K562 (cell line): Measurements from ENCODE around the gene COL20A1. TPM values are rescaled to one million over a fixed set of nuclear protein-coding genes. Genes with fewer than 3 reads are reported as not detected.

Experiments
- ATAC-seq: fragments of 200-7000 bp; cut with Tn5 transposase; 3 replicates; pipeline ENCODE4 v1.9.1; 2020; ENCODE audit warnings: moderate library complexity
- BruUV-seq: library from RNA; stranded (reverse); fragments of 400-500 nt; replicated peaks from 2 replicates; lab custom pipeline; 2021; lab: Mats Ljungman, UMichigan
- CTCF ChIA-PET: fragments of 300-600 bp; formaldehyde crosslinking; extraction: SDS; loops from one replicate; lab custom pipeline; 2021; ENCODE audit warnings: low intra/inter-chr PET ratio; lab: Yijun Ruan, JAX
- POLR2A ChIA-PET: fragments of 300-600, 350-650 bp; sonication (Branson Sonifier 250); formaldehyde crosslinking; extraction: SDS; loops from one replicate; lab custom pipeline; 2021; ENCODE audit warnings: antibody characterized with exemption, inconsistent platforms; lab: Yijun Ruan, JAX
- DNase-seq, 4 experiments: peaks; one replicate each; pipeline versions ENCODE4 v3.0.0 to v3.0.0-alpha.2; 2011 to 2018; ENCODE audit warnings: low spot score in 3 of 4, mixed read lengths in 3 of 4; ENCODE audit errors: extremely low read depth in 1 of 4
- FAIRE-seq: peaks from 2 replicates; lab custom pipeline; 2011; peaks lifted over from hg19 to GRCh38; lab: Jason Lieb, UNC
- H2AFZ ChIP-seq: 2 replicates; pipeline ENCODE4 v1.6.0; 2011; ENCODE audit warnings: low read depth, low read length, control low read depth, inconsistent platforms
- H3K27ac ChIP-seq: fragments of 200-600 bp; 3 replicates; pipeline ENCODE4 v1.8.0; 2011; ENCODE audit warnings: low read depth, mild to moderate bottlenecking, control low read depth, inconsistent platforms, low read length, moderate library complexity, mixed read lengths; ENCODE audit errors: extremely low read depth
- H3K27me3 ChIP-seq, 2 experiments: fragments of 300-600 bp in 1 of 2; 2 replicates in 1 of 2; 3 replicates in 1 of 2; pipeline versions ENCODE4 v1.6.0 to v1.8.0; 2011; ENCODE audit warnings: inconsistent platforms in 2 of 2, low read length in 2 of 2, mild to moderate bottlenecking in 1 of 2, mixed read lengths in 1 of 2, moderate library complexity in 1 of 2; ENCODE audit not compliant: control insufficient read depth in 2 of 2, insufficient read depth in 2 of 2
- H3K36me3 ChIP-seq: fragments of 300-600 bp; 3 replicates; pipeline ENCODE4 v1.8.0; 2011; ENCODE audit warnings: mild to moderate bottlenecking, low read length, inconsistent platforms; ENCODE audit not compliant: control insufficient read depth, insufficient read depth
- H3K4me1 ChIP-seq, 2 experiments: fragments of 200-600 bp in 1 of 2; replicated peaks in 1 of 2; 2 replicates in 1 of 2; 3 replicates in 1 of 2; pipeline versions ENCODE4 v1.5.1 to v1.8.0; 2011; ENCODE audit warnings: inconsistent platforms in 2 of 2, low read length in 2 of 2, mild to moderate bottlenecking in 1 of 2, mixed read lengths in 1 of 2, moderate library complexity in 1 of 2; ENCODE audit not compliant: control insufficient read depth in 2 of 2, insufficient read depth in 2 of 2
- H3K4me2 ChIP-seq: 2 replicates; pipeline ENCODE4 v1.6.1; 2011; ENCODE audit warnings: low read length, control low read depth, inconsistent platforms, mixed read lengths; ENCODE audit not compliant: insufficient read depth
- H3K4me3 ChIP-seq: fragments of 200-600 bp; sonication (generic), shearing (Covaris generic); 2 replicates; pipeline ENCODE4 v1.5.1; 2016; ENCODE audit warnings: control low read depth, inconsistent platforms
- H3K79me2 ChIP-seq: fragments of 200-600 bp; 3 replicates; pipeline ENCODE4 v1.8.0; 2011; ENCODE audit warnings: low read length, inconsistent platforms; ENCODE audit not compliant: control insufficient read depth, insufficient read depth
- H3K9ac ChIP-seq, 2 experiments: 2 replicates each; pipeline versions ENCODE4 v1.6.0 to v1.6.1; 2011; ENCODE audit warnings: low read depth in 2 of 2, low read length in 2 of 2, control low read depth in 1 of 2, inconsistent platforms in 1 of 2, mild to moderate bottlenecking in 1 of 2, mixed read lengths in 1 of 2; ENCODE audit not compliant: insufficient read depth in 1 of 2
- H3K9me1 ChIP-seq: one replicate; pipeline ENCODE4 v1.6.0; 2011; ENCODE audit warnings: inconsistent platforms, mild to moderate bottlenecking, low read length, moderate library complexity; ENCODE audit not compliant: control insufficient read depth, insufficient read depth
- H3K9me3 ChIP-seq: replicated peaks from 2 replicates; pipeline ENCODE4 v1.5.1; 2011; ENCODE audit warnings: low read depth, low read length, inconsistent platforms; ENCODE audit not compliant: control insufficient read depth, insufficient read depth
- H4K20me1 ChIP-seq: replicated peaks from 2 replicates; pipeline ENCODE4 v1.6.1; 2011; ENCODE audit warnings: low read length, inconsistent platforms, mixed read lengths; ENCODE audit not compliant: control insufficient read depth, insufficient read depth
- CREB1 ChIP-seq, 2 experiments: sonication (generic) in 1 of 2; formaldehyde crosslinking in 1 of 2; IDR thresholded peaks; 2 replicates each; pipeline versions ENCODE4 v1.6.1 to v1.8.0; 2012 to 2022; ENCODE audit warnings: inconsistent platforms in 1 of 2, mild to moderate bottlenecking in 1 of 2, missing genetic modification reagents in 1 of 2, moderate library complexity in 1 of 2
- RBM14 ChIP-seq: fragments of 200-400 bp; formaldehyde crosslinking; IDR thresholded peaks from 2 replicates; pipeline ENCODE4 v1.6.1; 2018; ENCODE audit warnings: low read depth, mild to moderate bottlenecking, low read length, moderate library complexity, borderline replicate concordance; ENCODE audit not compliant: insufficient read depth
- ZBTB7A ChIP-seq: IDR thresholded peaks from 2 replicates; pipeline ENCODE4 v1.6.1; 2011; ENCODE audit warnings: low read depth, mild to moderate bottlenecking, low read length, moderate library complexity, borderline replicate concordance; ENCODE audit not compliant: control insufficient read depth
- WGBS: fragments of 100-300 bp; shearing (Covaris generic); methylation state at CpG from one replicate; pipeline ENCODE4 v1.1.6; 2016; ENCODE audit warnings: low coverage, mixed read lengths; ENCODE audit not compliant: insufficient coverage; ENCODE audit errors: missing lambda C conversion rate; 5-methylcytosine and 5-hydroxymethylcytosine counted together
- in situ Hi-C: fragments of 300-500 bp; cut with MboI; formaldehyde crosslinking; loops from 4 replicates; pipeline ENCODE4 v1.15.0; 2018; ENCODE audit warnings: inconsistent platforms, mixed read lengths
- intact Hi-C: fragments of 100-400 bp; cut with micrococcal nuclease; formaldehyde crosslinking; loops from 2 replicates; pipeline ENCODE4 v1.14.2; 2022
- polyA plus RNA-seq, 8 experiments: library from polyadenylated mRNA; depleted of rRNA in 4 of 8; stranded (reverse) in 5 of 8; unstranded in 3 of 8; fragments of >200 nt; fragmentation: Nextera tagmentation in 2 of 8; fragmentation: Illumina TruSeq in 1 of 8; extraction: Ambion mirVana in 2 of 8; extraction: Trizol in 1 of 8; gene quantifications; 2 replicates each; pipeline versions ENCODE4 v1.2.1 to v1.2.3, GENCODE V29; 2011 to 2014; ENCODE audit warnings: inconsistent platforms in 1 of 8, missing spikeins in 1 of 8
- total RNA-seq, 7 experiments: library from RNA; depleted of rRNA in 6 of 7; stranded (reverse); fragments of >200 nt in 6 of 7; fragmentation: Illumina TruSeq in 2 of 7; extraction: Trizol in 2 of 7; gene quantifications; 2 replicates each; pipeline versions ENCODE4 v1.2.1 to v1.2.3, GENCODE V29; 2011 to 2021; ENCODE audit warnings: low replicate concordance in 1 of 7

The COL20A1 gene
- total and polyA plus RNA-seq, 9 of the 15 experiments (the other 6 are each of a cell fraction or from before 2014, with no cell fraction given) = not detected

- Histone ChIP-seq H3K79me2 (peaks cover 44% of the 10 kb centered on the region), H3K36me3 (peaks cover 35% of the 10 kb centered on the region; the same call in 2 of the 3 replicates), H3K9ac (peak overlapping the region; percentile 88 to 97), H3K27me3 (peaks cover 0 to 3% of the 10 kb centered on the region in 2 experiments; a peak in 1 of 5 replicates), H3K4me1 (peaks cover 11 to 32% of the 10 kb centered on the region in 2 experiments; a peak in 4 of 5 replicates), H3K9me3 (no peaks in the 10 kb centered on the region), H3K27ac (peak overlapping the region; percentile 80), H2AFZ (peak overlapping the region; percentile 76), H3K4me3 (peak overlapping the region; percentile 88), H3K9me1 (peaks cover 6% of the 10 kb centered on the region), H3K4me2 (peak overlapping the region; percentile 92), H4K20me1 (peaks cover 29% of the 10 kb centered on the region)
- TF ChIP-seq ZBTB7A (0 out of 2 replicates have a peak, but pooled peaks have one; percentile 23), CREB1 (IDR thresholded peaks at IDR 0.05) (no peak), CREB1 (CRISPR knock-in tag; IDR thresholded peaks at IDR 0.05) (0 out of 2 replicates have a peak, but pooled peaks have one; percentile 1), RBM14 (no peak)
- 0% methylated on average over 15 of the region's 37 CpGs for WGBS
- CTCF ChIA-PET = no interaction called here
- intact Hi-C loops (no loop called here), in situ Hi-C loops (no loop called here)
- no peak for FAIRE-seq
- no peak for DNase-seq
- BruUV-seq = no TSS peak
- ATAC-seq = no peak
- POLR2A ChIA-PET = interaction anchor here (0.6 to 2.3 kb wide), 5 partner anchors 9 to 274 kb away, joined by 3 to 24 read pairs (median 3); no protein-coding TSS in a partner anchor
Measured at GRCh38 chr20:63273059-63273579, 19.9 kb upstream of the COL20A1 start.
